HepG2 (cell line): ENCODE data around the gene USP36. TPM values are rescaled to one million over a fixed set of nuclear protein-coding genes. Genes with fewer than 3 reads are reported as not detected.
A peak's percentile ranks its signal among the peaks of the same experiment; 100 is the strongest.

ENCODE experiments used
- CEBPZ ChIP-seq: IDR thresholded peaks from 2 replicates; pipeline ENCODE4 v1.6.1; 2012; ENCODE audit warnings: low read length, improper control_type of control experiment
- DDIT3 ChIP-seq: sonication (generic); formaldehyde crosslinking; IDR thresholded peaks from 2 replicates; pipeline ENCODE4 v1.4.0; 2020; ENCODE audit warnings: mild to moderate bottlenecking, missing genetic modification reagents
- DR1 ChIP-seq: sonication (generic); formaldehyde crosslinking; IDR thresholded peaks from 2 replicates; pipeline ENCODE4 v1.8.0; 2021; ENCODE audit warnings: mild to moderate bottlenecking, missing genetic modification reagents, inconsistent platforms
- ERF ChIP-seq: IDR thresholded peaks from 2 replicates; pipeline ENCODE4 v1.6.1; 2018; ENCODE audit warnings: missing biosample characterization, missing genetic modification reagents
- ETV5 ChIP-seq: IDR thresholded peaks from 2 replicates; pipeline ENCODE4 v1.6.1; 2018; ENCODE audit warnings: missing biosample characterization, missing genetic modification reagents, inconsistent platforms, borderline replicate concordance
- FOXO1 ChIP-seq: sonication (generic); formaldehyde crosslinking; IDR thresholded peaks from 2 replicates; pipeline ENCODE4 v1.4.0; 2020; ENCODE audit warnings: missing genetic modification reagents
- GTF3A ChIP-seq: sonication (generic); formaldehyde crosslinking; conservative IDR thresholded peaks from 2 replicates; pipeline ENCODE4 v1.4.0; 2020; ENCODE audit warnings: mild to moderate bottlenecking, missing genetic modification reagents
- HOXA3 ChIP-seq: sonication (generic); formaldehyde crosslinking; IDR thresholded peaks from 2 replicates; pipeline ENCODE4 v1.5.0; 2020; ENCODE audit warnings: missing genetic modification reagents
- HOXA5 ChIP-seq: sonication (generic); formaldehyde crosslinking; IDR thresholded peaks from 2 replicates; pipeline ENCODE4 v1.4.0; 2020; ENCODE audit warnings: missing genetic modification reagents
- JARID2 ChIP-seq: sonication (generic); formaldehyde crosslinking; IDR thresholded peaks from 2 replicates; pipeline ENCODE4 v1.8.1; 2023; ENCODE audit warnings: missing genetic modification reagents, inconsistent platforms; ENCODE audit not compliant: insufficient replicate concordance
- JUNB ChIP-seq: sonication (generic); formaldehyde crosslinking; IDR thresholded peaks from 2 replicates; pipeline ENCODE4 v1.8.0; 2022; ENCODE audit warnings: missing genetic modification reagents, mild to moderate bottlenecking, borderline replicate concordance
- SMARCC2 ChIP-seq: fragments of 450-650 bp; IDR thresholded peaks from 2 replicates; pipeline ENCODE4 v1.6.1; 2017; ENCODE audit warnings: antibody characterized with exemption, mild to moderate bottlenecking
- SP5 ChIP-seq: IDR thresholded peaks from 2 replicates; pipeline ENCODE4 v1.6.1; 2016; ENCODE audit warnings: low read depth, borderline replicate concordance
- TBX3 ChIP-seq: fragments of 450-650 bp; IDR thresholded peaks from 2 replicates; pipeline ENCODE4 v1.6.1; 2017; ENCODE audit warnings: antibody characterized with exemption, mild to moderate bottlenecking, inconsistent platforms, borderline replicate concordance
- TFDP2 ChIP-seq: sonication (generic); formaldehyde crosslinking; IDR thresholded peaks from 2 replicates; pipeline ENCODE4 v1.4.0; 2020; ENCODE audit warnings: missing genetic modification reagents
- TIGD3 ChIP-seq: sonication (generic); formaldehyde crosslinking; IDR thresholded peaks from 2 replicates; pipeline ENCODE4 v1.5.1; 2020; ENCODE audit warnings: mild to moderate bottlenecking, missing genetic modification reagents, borderline replicate concordance
- UBTF ChIP-seq: sonication (generic); formaldehyde crosslinking; IDR thresholded peaks from 2 replicates; pipeline ENCODE4 v1.4.0; 2020; ENCODE audit warnings: mild to moderate bottlenecking, missing genetic modification reagents
- ZNF274 ChIP-seq: sonication (generic); formaldehyde crosslinking; IDR thresholded peaks from 2 replicates; pipeline ENCODE4 v1.5.1; 2020; ENCODE audit warnings: mild to moderate bottlenecking, missing genetic modification reagents
- ZNF556 ChIP-seq: sonication (generic); formaldehyde crosslinking; IDR thresholded peaks from 2 replicates; pipeline ENCODE4 v1.4.0; 2020; ENCODE audit warnings: mild to moderate bottlenecking, missing genetic modification reagents, borderline replicate concordance
- ZNF720 ChIP-seq: sonication (generic); formaldehyde crosslinking; IDR thresholded peaks from 2 replicates; pipeline ENCODE4 v1.4.0; 2020; ENCODE audit warnings: missing genetic modification reagents
- polyA plus RNA-seq, 8 experiments: library from polyadenylated mRNA; depleted of rRNA in 3 of 8; stranded (reverse) in 7 of 8; unstranded in 1 of 8; fragments of >200 nt; fragmentation: Illumina TruSeq in 4 of 8; extraction: Trizol in 4 of 8; gene quantifications; 2 replicates each; pipeline versions ENCODE4 v1.2.1 to v1.2.3, GENCODE V29; 2011 to 2016; ENCODE audit warnings: low read depth in 4 of 8, missing spikeins in 1 of 8, mixed read lengths in 1 of 8; ENCODE audit not compliant: insufficient read depth in 1 of 8
- total RNA-seq, 5 experiments: library from RNA; depleted of rRNA; stranded (reverse); fragments of >200 nt; fragmentation: Illumina TruSeq; extraction: Trizol; gene quantifications; 2 replicates each; pipeline ENCODE4 v1.2.3, GENCODE V29; 2016; ENCODE audit warnings: low read depth in 1 of 5

Gene USP36
- total and polyA plus RNA-seq, 2 of the 13 experiments (the other 11 are each of a cell fraction or from before 2014, with no cell fraction given), result 29.6 to 45.9 TPM

GRCh38 chr17:78748730-78749317 lies 91.8 kb downstream of the USP36 start (continued):
- no peak for TF ChIP-seq UBTF (CRISPR knock-in tag)
- TF ChIP-seq GTF3A (CRISPR knock-in tag), result no peak; the same call in 1 of the 2 replicates
- peak; percentile 56 for TF ChIP-seq TFDP2 (CRISPR knock-in tag)
- peak; percentile 94 for TF ChIP-seq SP5
- TF ChIP-seq ZNF556 (CRISPR knock-in tag), result no peak
- TF ChIP-seq DDIT3 (CRISPR knock-in tag), result no peak
- TF ChIP-seq TIGD3, result no peak
- peak; percentile 89 for TF ChIP-seq ERF (CRISPR knock-in tag)
- TF ChIP-seq FOXO1 (CRISPR knock-in tag), result peak; percentile 43; the same call in 1 of the 2 replicates
- TF ChIP-seq DR1, result no peak
- peak; percentile 89 for TF ChIP-seq HOXA3 (CRISPR knock-in tag)
- TF ChIP-seq ZNF720 (CRISPR knock-in tag), result no peak
- TF ChIP-seq JUNB, result no peak
- no peak for TF ChIP-seq JARID2 (CRISPR knock-in tag)
- TF ChIP-seq SMARCC2, result no peak
- peak; percentile 59; the same call in 1 of the 2 replicates for TF ChIP-seq ETV5
- 0 out of 2 replicates have a peak, but pooled peaks have one; percentile 56 for TF ChIP-seq ZNF274 (CRISPR knock-in tag)
- 0 out of 2 replicates have a peak, but pooled peaks have one; percentile 5 for TF ChIP-seq TBX3
- no peak for TF ChIP-seq CEBPZ
- no peak; the same call in 1 of the 2 replicates for TF ChIP-seq HOXA5 (CRISPR knock-in tag)
